HG03097 (cell line): ENCODE measurements around the gene MTCL3.

Source experiments
- ATAC-seq: cut with Tn5 transposase; IDR thresholded peaks from one replicate; pipeline ENCODE4 v1.9.1; 2021; ENCODE audit not compliant: unreplicated experiment, low FRiP score

The MTCL3 gene

GRCh38 chr6:127515794-127516661 is 3.1 kb downstream of the MTCL3 start:
- peak; percentile 58 for ATAC-seq

- ATAC-seq, result peak; percentile 11
Measured at GRCh38 chr6:127515234-127515793, 3.8 kb downstream of the MTCL3 start.

GRCh38 chr6:127514773-127515227 is 4.3 kb downstream of the MTCL3 start:
- no peak for ATAC-seq

- no peak for ATAC-seq
Measured at GRCh38 chr6:127514179-127514772, 4.9 kb downstream of the MTCL3 start.

- ATAC-seq, result no peak
Measured at GRCh38 chr6:127513425-127513824, 5.7 kb downstream of the MTCL3 start.

- no peak for ATAC-seq
Measured at GRCh38 chr6:127510876-127511275, 8.3 kb downstream of the MTCL3 start.

- no peak for ATAC-seq
Measured at GRCh38 chr6:127506894-127507293, 12.2 kb downstream of the MTCL3 start.

- no peak for ATAC-seq
Measured at GRCh38 chr6:127503022-127503421, 16.1 kb downstream of the MTCL3 start.

- ATAC-seq, result no peak
Measured at GRCh38 chr6:127497410-127497809, 21.7 kb downstream of the MTCL3 start.

GRCh38 chr6:127496471-127496870 is 22.7 kb downstream of the MTCL3 start:
- ATAC-seq, result no peak

GRCh38 chr6:127494240-127494767 is 24.8 kb downstream of the MTCL3 start:
- no peak for ATAC-seq

GRCh38 chr6:127489248-127489647 is 29.9 kb downstream of the MTCL3 start:
- no peak for ATAC-seq

- ATAC-seq, result no peak
Measured at GRCh38 chr6:127486934-127487333, 32.2 kb downstream of the MTCL3 start.

- ATAC-seq, result peak; percentile 99
Measured at GRCh38 chr6:127484212-127484863, 34.8 kb downstream of the MTCL3 start.

GRCh38 chr6:127483399-127484055 is 35.6 kb downstream of the MTCL3 start:
- peak; percentile 21 for ATAC-seq

- ATAC-seq, result no peak
Measured at GRCh38 chr6:127482325-127482724, 36.8 kb downstream of the MTCL3 start.

GRCh38 chr6:127481628-127482027 is 37.5 kb downstream of the MTCL3 start:
- no peak for ATAC-seq

GRCh38 chr6:127481111-127481510 is 38.0 kb downstream of the MTCL3 start:
- no peak for ATAC-seq

GRCh38 chr6:127477658-127478057 is 41.5 kb downstream of the MTCL3 start:
- no peak for ATAC-seq

- no peak for ATAC-seq
Measured at GRCh38 chr6:127475823-127476176, 43.3 kb downstream of the MTCL3 start.
